ENCODE data around the gene KCNH1.

Gene KCNH1

DNA sequence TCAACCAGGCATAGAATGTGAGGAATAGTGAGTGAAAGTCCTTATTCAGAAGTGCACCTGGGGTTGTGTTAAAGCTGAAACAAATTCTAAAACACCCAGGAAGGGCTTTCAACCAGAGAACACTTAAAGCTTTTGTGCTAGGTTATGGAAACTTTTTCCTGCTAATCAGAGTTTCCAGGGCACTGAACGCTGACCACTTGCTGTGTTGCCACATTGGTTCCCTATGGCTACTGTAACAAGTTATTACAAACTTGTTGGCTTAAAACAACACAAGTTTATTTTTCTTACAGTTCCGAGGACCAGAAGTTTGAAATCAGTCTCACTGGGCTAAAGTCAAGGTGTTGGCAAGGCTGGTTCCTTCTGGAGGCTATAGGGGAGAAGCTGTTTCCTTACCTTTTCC lies 504.7 kb downstream of the KCNH1 start:
- DNase-seq: no peak

DNA sequence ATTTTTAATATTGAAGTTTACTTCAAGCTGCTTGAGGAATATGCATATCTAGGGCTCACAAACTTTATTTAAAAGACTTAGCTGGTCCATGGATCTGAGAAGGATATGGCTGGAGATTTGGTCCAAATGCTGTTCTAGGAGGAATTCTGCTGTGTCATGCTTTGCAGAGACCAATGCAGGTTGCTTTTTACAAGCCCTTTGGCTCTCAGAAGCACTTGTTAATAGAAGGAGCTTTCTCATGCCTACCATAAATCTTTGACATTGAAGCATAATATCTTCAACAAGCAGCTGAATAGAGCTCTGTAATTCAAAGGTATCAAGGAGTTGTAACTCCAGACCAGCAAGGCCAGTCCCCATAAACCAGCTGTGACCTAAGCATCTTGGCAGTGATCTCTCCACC lies 506.2 kb downstream of the KCNH1 start:
- DNase-seq: no peak

All from NCI-H1694 (cell line).